ENCODE data around the gene OR10A2.

The OR10A2 gene

GRCh38 chr11:6841694-6842093, 21.2 kb upstream of the OR10A2 start:
- TF ChIP-seq CTCF (IDR thresholded peaks at IDR 0.05; ENCODE audit: low read length) (no peak), EZH2 (IDR thresholded peaks at IDR 0.05; ENCODE audit: borderline replicate concordance, low read length) (no peak)
- H3K9ac ChIP-seq (ENCODE audit: low read length): no peak overlapping the region
- no peaks in the 10 kb centered on the region for H3K4me1 ChIP-seq (ENCODE audit: insufficient read depth, low read length, severe bottlenecking)
- H3K4me3 ChIP-seq (ENCODE audit: low read depth, low read length, poor library complexity, severe bottlenecking): no peak overlapping the region
- H3K36me3 ChIP-seq (ENCODE audit: insufficient read depth, low read length): no peaks in the 10 kb centered on the region
- H3K4me2 ChIP-seq (ENCODE audit: low read length): no peak overlapping the region
- no peaks in the 10 kb centered on the region for H3K79me2 ChIP-seq (ENCODE audit: insufficient read depth, low read length)
- H2AFZ ChIP-seq (ENCODE audit: low read length): no peak overlapping the region
- no peaks in the 10 kb centered on the region for H3K27me3 ChIP-seq (ENCODE audit: insufficient read depth, low read length)
- no peaks in the 10 kb centered on the region for H4K20me1 ChIP-seq (ENCODE audit: insufficient read depth, low read length)
- no peaks in the 10 kb centered on the region for H3F3A ChIP-seq (ENCODE audit: insufficient read depth, low read length)
- no peaks in the 10 kb centered on the region for H3K9me2 ChIP-seq (ENCODE audit: low read depth, low read length)
- H3K27ac ChIP-seq (ENCODE audit: low read depth, low read length, poor library complexity, severe bottlenecking): no peak overlapping the region
- H3K9me3 ChIP-seq (ENCODE audit: low read length): no peaks in the 10 kb centered on the region

DNA sequence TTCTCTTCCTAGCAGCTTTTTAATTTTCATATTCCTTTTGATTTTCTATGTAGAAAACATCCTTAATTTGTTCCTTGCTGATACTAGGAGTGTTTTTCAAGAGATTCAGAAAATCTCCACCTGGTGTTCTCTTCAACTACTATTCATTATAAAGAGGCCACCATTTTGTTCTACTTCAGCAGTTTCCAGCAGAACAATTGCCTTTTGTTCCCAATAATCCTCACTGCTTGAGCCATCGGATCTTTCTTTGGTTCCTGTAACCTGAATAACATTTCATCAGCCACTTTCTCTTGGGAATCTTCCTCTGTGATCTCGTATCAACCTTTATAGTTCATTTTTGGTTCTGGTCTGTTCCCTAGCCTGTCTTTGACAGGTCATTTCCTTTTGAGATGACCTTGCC, 19.2 kb upstream of the OR10A2 start:
- no peaks in the 10 kb centered on the region for H3K4me1 ChIP-seq (ENCODE audit: insufficient read depth, low read length, severe bottlenecking)
- no peaks in the 10 kb centered on the region for H3K79me2 ChIP-seq (ENCODE audit: insufficient read depth, low read length)
- H3K27ac ChIP-seq (ENCODE audit: low read depth, low read length, poor library complexity, severe bottlenecking): no peak overlapping the region
- H3K36me3 ChIP-seq (ENCODE audit: insufficient read depth, low read length): no peaks in the 10 kb centered on the region
- no peak overlapping the region for H3K4me3 ChIP-seq (ENCODE audit: low read depth, low read length, poor library complexity, severe bottlenecking)
- H3K4me2 ChIP-seq (ENCODE audit: low read length): no peak overlapping the region
- no peaks in the 10 kb centered on the region for H3K27me3 ChIP-seq (ENCODE audit: insufficient read depth, low read length)
- H3K9me3 ChIP-seq (ENCODE audit: low read length): no peaks in the 10 kb centered on the region
- no peaks in the 10 kb centered on the region for H3K9me2 ChIP-seq (ENCODE audit: low read depth, low read length)
- no peaks in the 10 kb centered on the region for H4K20me1 ChIP-seq (ENCODE audit: insufficient read depth, low read length)
- no peak overlapping the region for H3K9ac ChIP-seq (ENCODE audit: low read length)
- no peak overlapping the region for H2AFZ ChIP-seq (ENCODE audit: low read length)
- no peak for TF ChIP-seq EZH2 (IDR thresholded peaks at IDR 0.05; ENCODE audit: borderline replicate concordance, low read length)
- no peak for TF ChIP-seq CTCF (IDR thresholded peaks at IDR 0.05; ENCODE audit: low read length)
- H3F3A ChIP-seq (ENCODE audit: insufficient read depth, low read length): no peaks in the 10 kb centered on the region

GRCh38 chr11:6844356-6844755, 18.5 kb upstream of the OR10A2 start:
- no peak overlapping the region for H3K4me2 ChIP-seq (ENCODE audit: low read length)
- no peaks in the 10 kb centered on the region for H3K4me1 ChIP-seq (ENCODE audit: insufficient read depth, low read length, severe bottlenecking)
- TF ChIP-seq CTCF (IDR thresholded peaks at IDR 0.05; ENCODE audit: low read length) (no peak), EZH2 (IDR thresholded peaks at IDR 0.05; ENCODE audit: borderline replicate concordance, low read length) (no peak)
- H2AFZ ChIP-seq (ENCODE audit: low read length): no peak overlapping the region
- no peaks in the 10 kb centered on the region for H3F3A ChIP-seq (ENCODE audit: insufficient read depth, low read length)
- H3K27me3 ChIP-seq (ENCODE audit: insufficient read depth, low read length): no peaks in the 10 kb centered on the region
- no peaks in the 10 kb centered on the region for H3K9me2 ChIP-seq (ENCODE audit: low read depth, low read length)
- H3K9ac ChIP-seq (ENCODE audit: low read length): no peak overlapping the region
- no peaks in the 10 kb centered on the region for H3K79me2 ChIP-seq (ENCODE audit: insufficient read depth, low read length)
- no peaks in the 10 kb centered on the region for H4K20me1 ChIP-seq (ENCODE audit: insufficient read depth, low read length)
- H3K9me3 ChIP-seq (ENCODE audit: low read length): no peaks in the 10 kb centered on the region
- H3K27ac ChIP-seq (ENCODE audit: low read depth, low read length, poor library complexity, severe bottlenecking): no peak overlapping the region
- no peaks in the 10 kb centered on the region for H3K36me3 ChIP-seq (ENCODE audit: insufficient read depth, low read length)
- no peak overlapping the region for H3K4me3 ChIP-seq (ENCODE audit: low read depth, low read length, poor library complexity, severe bottlenecking)

All from OCI-LY1 (cell line).